GM13977 (cell line): ENCODE data around the gene TF.
"Not testable (repeated sequence)": the region's sequence is repeated elsewhere in the genome, so short reads cannot be mapped to it uniquely, and the experiment has no call there.

Experiments used
- DNase-seq: peaks from one replicate; pipeline ENCODE4 v3.0.0; 2012; ENCODE audit warnings: low spot score
- CTCF ChIP-seq: IDR thresholded peaks from 2 replicates; pipeline ENCODE4 v1.5.1; 2012; ENCODE audit warnings: mild to moderate bottlenecking, control low read depth; ENCODE audit not compliant: insufficient read depth; ENCODE audit errors: extremely low read depth, missing control alignments
- in situ Hi-C: fragments of 300-500 bp; cut with MboI; formaldehyde crosslinking; loops from one replicate; pipeline ENCODE4 v1.12.0; 2022; ENCODE audit warnings: low sequenced_read_pairs, low pct_unique_long_range_greater_than_20kb, mixed read lengths, inconsistent platforms; ENCODE audit not compliant: unreplicated experiment

TF gene

DNA sequence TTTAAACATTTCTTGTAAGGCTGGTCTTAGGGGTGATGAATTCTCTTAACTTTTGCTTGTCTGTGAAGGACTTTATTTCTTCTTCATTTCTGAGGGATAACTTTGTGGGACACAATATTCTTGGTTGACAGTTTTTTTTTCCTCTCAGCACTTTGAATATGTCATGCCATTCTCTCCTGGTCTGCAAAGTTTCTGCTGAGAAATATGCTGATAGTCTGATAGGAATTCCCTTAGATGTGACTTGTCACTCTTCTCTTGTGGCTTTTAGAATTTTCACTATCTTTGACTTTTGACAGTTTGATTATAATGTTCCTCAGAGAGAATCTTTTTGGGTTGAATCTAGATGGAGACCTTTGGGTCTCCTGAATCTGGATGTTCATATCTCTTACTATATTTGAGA is 23.3 kb upstream of the TF start:
- DNase-seq, result no peak
- in situ Hi-C loops, result no loop called here
- no peak for TF ChIP-seq CTCF

DNA sequence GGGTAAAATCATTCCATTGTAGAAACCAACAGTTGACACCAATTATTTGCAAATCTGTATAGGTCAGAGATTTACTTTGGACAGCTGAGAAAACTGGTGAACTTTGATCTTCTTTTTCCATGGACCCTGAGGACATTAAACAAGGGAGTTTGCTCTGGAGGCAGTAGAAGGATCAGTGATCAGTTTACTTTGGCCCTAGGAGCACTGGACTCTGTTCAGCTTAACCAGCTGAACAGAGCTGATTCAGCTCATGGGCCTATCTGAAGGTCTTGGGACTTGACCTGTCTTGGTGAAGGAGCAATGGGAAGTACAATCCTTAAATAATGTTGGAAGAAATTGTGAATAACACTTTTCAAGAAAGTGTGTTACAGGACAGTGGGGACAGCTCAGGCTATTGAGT is 15.2 kb upstream of the TF start:
- TF ChIP-seq CTCF, result no peak
- in situ Hi-C loops, result no loop called here
- no peak for DNase-seq

DNA sequence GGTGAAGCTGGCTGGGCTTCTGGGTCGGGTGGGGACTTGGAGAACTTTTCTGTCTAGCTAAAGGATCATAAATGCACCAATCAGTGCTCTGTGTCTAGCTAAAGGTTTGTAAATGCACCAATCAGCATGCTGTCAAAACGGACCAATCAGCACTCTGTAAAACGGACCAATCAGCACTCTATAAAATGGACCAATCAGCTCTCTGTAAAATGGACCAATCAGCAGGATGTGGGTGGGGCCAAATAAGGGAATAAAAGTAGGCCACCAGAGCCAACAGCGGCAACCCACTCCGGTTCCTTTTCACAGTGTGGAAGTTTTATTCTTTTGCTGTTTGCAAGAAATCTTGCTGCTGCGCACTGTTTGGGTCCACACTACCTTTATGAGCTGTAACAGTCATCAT is 14.0 kb upstream of the TF start:
- DNase-seq, in situ Hi-C loops: not testable (repeated sequence)

GRCh38 chr3:133733226-133733625 is 13.0 kb upstream of the TF start:
- no peak for DNase-seq
- TF ChIP-seq CTCF, result no peak
- in situ Hi-C loops, result no loop called here

DNA sequence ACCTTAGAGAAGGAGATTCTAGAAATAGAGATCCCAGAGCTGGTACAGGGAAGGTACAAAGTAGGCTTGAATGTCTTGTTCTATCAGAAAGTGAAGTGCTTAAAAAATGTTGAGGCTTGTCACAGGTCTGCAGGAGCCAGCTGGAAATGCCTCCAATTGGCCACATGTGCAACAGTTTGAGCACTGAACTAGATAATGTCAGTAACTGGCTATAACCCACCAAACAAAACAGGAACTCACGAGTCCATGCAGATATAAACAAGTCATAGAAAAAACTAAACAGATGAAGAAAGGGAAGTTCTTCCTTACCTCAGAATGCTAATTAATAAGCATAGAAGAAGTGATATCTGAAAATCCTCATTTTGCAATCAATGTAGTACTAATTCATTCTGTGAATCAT is 11.9 kb upstream of the TF start:
- in situ Hi-C loops, result no loop called here
- no peak for DNase-seq
- no peak for TF ChIP-seq CTCF

- DNase-seq, result no peak
- in situ Hi-C loops, result no loop called here
- TF ChIP-seq CTCF, result no peak
Observed at GRCh38 chr3:133742351-133743091, 3.7 kb upstream of the TF start.

- DNase-seq, result no peak
- in situ Hi-C loops, result no loop called here
- no peak for TF ChIP-seq CTCF
Observed at GRCh38 chr3:133744241-133744640, 2.0 kb upstream of the TF start.
